Mesothelial cell of epicardium (in vitro differentiated cells): ENCODE measurements around the gene ADAMTS6. TPM values are rescaled to one million over a fixed set of nuclear protein-coding genes. Genes with fewer than 3 reads are reported as not detected.

Experiments
- DNase-seq, 2 experiments: peaks; one replicate each; pipeline ENCODE4 v3.0.0; 2021; ENCODE audit warnings: low spot score in 2 of 2; ENCODE audit not compliant: unreplicated experiment in 2 of 2
- H3K27ac Mint-ChIP-seq: 2 replicates; pipeline ENCODE4 v1.8.0; 2021; ENCODE audit warnings: mixed read lengths
- H3K27me3 Mint-ChIP-seq: 2 replicates; pipeline ENCODE4 v1.8.0; 2021; ENCODE audit warnings: low read depth, mixed read lengths
- H3K36me3 Mint-ChIP-seq: 2 replicates; pipeline ENCODE4 v1.8.0; 2021; ENCODE audit warnings: mixed read lengths
- H3K4me1 Mint-ChIP-seq: 2 replicates; pipeline ENCODE4 v1.8.0; 2021; ENCODE audit warnings: mixed read lengths
- H3K4me3 Mint-ChIP-seq: 2 replicates; pipeline ENCODE4 v1.8.0; 2021; ENCODE audit warnings: mild to moderate bottlenecking, moderate library complexity, mixed read lengths
- H3K9me3 Mint-ChIP-seq: 2 replicates; pipeline ENCODE4 v1.8.0; 2021; ENCODE audit warnings: mixed read lengths
- total RNA-seq: library from RNA; stranded (reverse); gene quantifications from 3 replicates; pipeline ENCODE4 v1.2.1, GENCODE V29; 2021
- TF ChIP-seq, protein P1 (sequence below): fragments of 200-600 bp; sonication (generic); IDR thresholded peaks from one replicate; pipeline ENCODE4 v1.5.0; 2021; ENCODE audit warnings: antibody characterized with exemption; ENCODE audit not compliant: unreplicated experiment

ADAMTS6 gene
- total RNA-seq, 1 donor from 2014 or later: 20.6 TPM

DNA sequence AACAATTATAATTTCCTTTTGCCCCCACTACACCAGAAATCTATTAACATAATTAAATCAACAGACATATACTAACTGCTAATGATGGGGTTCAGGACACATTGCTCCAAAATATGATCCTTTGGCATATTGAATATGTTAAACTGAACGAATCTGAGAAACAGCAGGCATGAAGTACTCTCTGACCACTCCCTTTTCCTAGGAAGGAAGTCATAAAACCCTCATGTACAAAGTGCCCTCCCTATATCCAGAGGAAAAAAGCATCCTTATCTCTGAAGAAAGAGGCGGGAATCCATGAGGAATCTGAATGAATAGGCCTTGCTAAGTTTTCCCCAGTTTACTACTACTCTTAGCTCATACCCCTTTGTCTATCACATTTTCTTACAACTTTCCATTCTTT lies 67.9 kb downstream of the ADAMTS6 start:
- Mint-ChIP-seq H3K4me1 (no peaks in the 10 kb centered on the region), H3K9me3 (peaks cover 27% of the 10 kb centered on the region), H3K4me3 (no peak overlapping the region), H3K36me3 (peaks cover 22% of the 10 kb centered on the region), H3K27me3 (no peaks in the 10 kb centered on the region), H3K27ac (no peak overlapping the region)
- TF ChIP-seq, protein P1, sequence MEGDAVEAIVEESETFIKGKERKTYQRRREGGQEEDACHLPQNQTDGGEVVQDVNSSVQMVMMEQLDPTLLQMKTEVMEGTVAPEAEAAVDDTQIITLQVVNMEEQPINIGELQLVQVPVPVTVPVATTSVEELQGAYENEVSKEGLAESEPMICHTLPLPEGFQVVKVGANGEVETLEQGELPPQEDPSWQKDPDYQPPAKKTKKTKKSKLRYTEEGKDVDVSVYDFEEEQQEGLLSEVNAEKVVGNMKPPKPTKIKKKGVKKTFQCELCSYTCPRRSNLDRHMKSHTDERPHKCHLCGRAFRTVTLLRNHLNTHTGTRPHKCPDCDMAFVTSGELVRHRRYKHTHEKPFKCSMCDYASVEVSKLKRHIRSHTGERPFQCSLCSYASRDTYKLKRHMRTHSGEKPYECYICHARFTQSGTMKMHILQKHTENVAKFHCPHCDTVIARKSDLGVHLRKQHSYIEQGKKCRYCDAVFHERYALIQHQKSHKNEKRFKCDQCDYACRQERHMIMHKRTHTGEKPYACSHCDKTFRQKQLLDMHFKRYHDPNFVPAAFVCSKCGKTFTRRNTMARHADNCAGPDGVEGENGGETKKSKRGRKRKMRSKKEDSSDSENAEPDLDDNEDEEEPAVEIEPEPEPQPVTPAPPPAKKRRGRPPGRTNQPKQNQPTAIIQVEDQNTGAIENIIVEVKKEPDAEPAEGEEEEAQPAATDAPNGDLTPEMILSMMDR: no peak
- DNase-seq: no peak

DNA sequence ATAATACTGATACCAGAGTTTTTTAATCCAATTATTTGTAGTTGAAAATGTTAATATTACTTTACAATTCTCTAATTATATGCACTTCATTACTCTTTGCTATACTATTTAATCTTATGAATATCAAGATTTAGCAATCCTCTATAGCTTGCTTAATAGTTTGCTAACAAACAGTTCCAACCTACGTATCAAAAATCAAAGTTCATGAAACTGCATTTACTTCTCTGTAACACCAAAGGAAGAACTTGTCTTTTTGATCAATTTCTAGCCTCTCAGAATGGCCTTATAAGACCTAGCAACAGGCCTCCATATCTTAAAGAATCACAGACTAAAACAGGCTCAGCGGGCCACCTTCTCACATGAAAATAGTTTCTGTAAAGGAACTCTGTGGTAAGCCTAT lies 68.9 kb downstream of the ADAMTS6 start:
- no peaks in the 10 kb centered on the region for H3K4me1 Mint-ChIP-seq
- TF ChIP-seq, protein P1: no peak
- DNase-seq: no peak
- H3K27ac Mint-ChIP-seq: no peak overlapping the region
- H3K9me3 Mint-ChIP-seq: peaks cover 30% of the 10 kb centered on the region
- H3K4me3 Mint-ChIP-seq: no peak overlapping the region
- peaks cover 25% of the 10 kb centered on the region for H3K36me3 Mint-ChIP-seq
- H3K27me3 Mint-ChIP-seq: no peaks in the 10 kb centered on the region

DNA sequence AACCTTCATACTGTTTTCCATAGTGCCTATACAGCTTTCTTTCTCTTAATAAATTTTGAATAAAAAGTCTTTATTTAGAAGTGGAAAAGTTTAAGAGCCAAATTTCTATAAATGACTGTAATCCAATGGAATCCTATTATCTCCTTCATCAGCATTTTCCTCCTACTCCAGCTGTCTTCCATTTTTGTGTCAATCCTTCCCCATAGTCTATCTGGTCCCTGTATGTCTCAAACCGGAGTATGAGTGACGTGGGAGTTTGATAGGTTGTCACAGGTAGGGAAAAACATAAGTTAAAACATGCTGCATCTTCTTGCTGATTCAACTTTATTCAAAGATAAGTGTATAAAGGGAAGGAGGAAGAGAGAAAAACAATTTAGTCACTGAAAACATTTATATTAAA lies 70.4 kb downstream of the ADAMTS6 start:
- TF ChIP-seq, protein P1: no peak
- Mint-ChIP-seq H3K4me1 (no peaks in the 10 kb centered on the region), H3K36me3 (peaks cover 26% of the 10 kb centered on the region), H3K9me3 (peaks cover 24% of the 10 kb centered on the region), H3K27ac (no peak overlapping the region), H3K4me3 (no peak overlapping the region), H3K27me3 (no peaks in the 10 kb centered on the region)
- no peak for DNase-seq

DNA sequence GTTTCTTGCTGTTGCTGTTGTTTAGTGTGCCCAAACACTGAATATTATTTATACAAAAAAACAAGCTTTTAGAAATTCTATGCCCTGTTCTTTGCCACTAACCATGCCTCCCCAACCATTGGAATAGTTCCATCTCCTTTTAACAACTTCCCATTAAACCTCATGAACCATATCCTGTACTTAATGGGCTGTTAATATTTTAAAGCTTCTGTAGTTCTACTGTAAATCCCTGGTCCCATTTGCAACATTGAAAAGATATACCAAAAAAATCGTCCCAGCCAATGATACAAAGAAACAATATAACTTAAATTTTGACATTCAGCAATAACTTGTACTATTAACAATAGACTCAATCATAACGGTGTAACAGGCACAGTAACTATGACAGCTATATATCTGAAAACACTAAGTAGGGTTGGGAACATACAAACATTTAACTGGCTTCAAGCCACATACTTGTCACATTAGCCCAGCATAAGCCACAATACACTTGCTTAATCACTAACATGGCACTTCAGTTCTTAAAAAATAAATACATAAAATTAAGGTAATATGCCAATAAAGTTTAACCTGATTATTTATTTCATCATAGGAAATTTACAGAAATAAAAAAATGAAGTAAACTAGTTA lies 86.1 kb downstream of the ADAMTS6 start:
- no peaks in the 10 kb centered on the region for H3K27me3 Mint-ChIP-seq
- H3K4me3 Mint-ChIP-seq: no peak overlapping the region
- DNase-seq: no peak
- H3K9me3 Mint-ChIP-seq: peaks cover 5% of the 10 kb centered on the region
- no peak overlapping the region for H3K27ac Mint-ChIP-seq
- TF ChIP-seq, protein P1: no peak
- H3K4me1 Mint-ChIP-seq: no peaks in the 10 kb centered on the region
- H3K36me3 Mint-ChIP-seq: no peaks in the 10 kb centered on the region

DNA sequence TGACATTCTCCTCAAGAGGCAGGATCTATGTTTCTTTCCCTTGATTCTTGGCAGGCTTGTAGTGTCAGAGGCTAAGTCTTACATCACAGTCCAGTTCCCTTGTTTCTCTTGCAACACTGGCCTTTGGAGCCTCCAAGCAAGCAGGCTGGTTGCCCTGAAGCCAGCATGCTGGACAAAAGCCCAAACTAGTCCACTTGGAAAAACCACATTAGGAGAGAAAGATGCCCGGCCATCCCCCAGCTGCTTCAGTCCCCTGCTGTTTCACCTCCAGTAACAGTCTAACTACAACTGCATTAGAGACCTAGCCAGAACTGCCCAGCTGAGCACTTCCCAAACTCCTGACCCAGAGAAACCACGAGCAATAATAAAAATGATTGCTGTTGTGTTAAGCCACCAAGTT lies 87.6 kb downstream of the ADAMTS6 start:
- no peaks in the 10 kb centered on the region for H3K27me3 Mint-ChIP-seq
- no peaks in the 10 kb centered on the region for H3K36me3 Mint-ChIP-seq
- no peaks in the 10 kb centered on the region for H3K4me1 Mint-ChIP-seq
- TF ChIP-seq, protein P1: no peak
- H3K27ac Mint-ChIP-seq: peak overlapping the region; percentile 15
- DNase-seq: no peak
- H3K4me3 Mint-ChIP-seq: no peak overlapping the region
- H3K9me3 Mint-ChIP-seq: peaks cover 5% of the 10 kb centered on the region

DNA sequence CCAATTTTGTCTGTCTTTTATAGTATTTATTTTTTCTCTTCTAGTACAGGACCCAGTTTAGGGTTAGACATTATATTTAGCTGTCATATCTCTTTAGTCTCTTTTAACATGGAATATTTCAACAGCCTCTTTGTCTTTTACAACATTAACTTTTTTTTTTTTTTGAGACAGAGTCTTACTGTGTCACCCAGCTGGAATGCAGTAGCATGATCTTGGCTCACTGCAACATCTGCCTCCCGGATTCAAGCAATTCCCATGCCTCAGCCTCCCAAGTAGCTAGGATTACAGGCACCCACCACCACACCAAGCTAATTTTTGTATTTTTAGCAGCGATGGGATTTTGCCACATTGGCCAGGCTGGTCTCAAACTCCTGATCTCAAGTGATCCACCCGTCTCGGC lies 90.1 kb downstream of the ADAMTS6 start:
- H3K27ac Mint-ChIP-seq: no peak overlapping the region
- H3K27me3 Mint-ChIP-seq: no peaks in the 10 kb centered on the region
- TF ChIP-seq, protein P1: no peak
- H3K4me1 Mint-ChIP-seq: no peaks in the 10 kb centered on the region
- no peak overlapping the region for H3K4me3 Mint-ChIP-seq
- DNase-seq: no peak
- peaks cover 5% of the 10 kb centered on the region for H3K9me3 Mint-ChIP-seq
- H3K36me3 Mint-ChIP-seq: no peaks in the 10 kb centered on the region
